GM21619 (cell line): Measurements from ENCODE around the gene MYOF.
"Not testable (repeated sequence)": the region's sequence is repeated elsewhere in the genome, so short reads cannot be mapped to it uniquely, and the experiment has no call there.

Experiments used
- ATAC-seq: cut with Tn5 transposase; IDR thresholded peaks from one replicate; pipeline ENCODE4 v1.9.1; 2021; ENCODE audit not compliant: unreplicated experiment

Gene MYOF

GRCh38 chr10:93485690-93486089 lies 3.6 kb upstream of the MYOF start:
- no peak for ATAC-seq

GRCh38 chr10:93481637-93482144 lies 443 bp downstream of the MYOF start:
- ATAC-seq, result no peak

GRCh38 chr10:93478873-93479272 lies 3.3 kb downstream of the MYOF start:
- no peak for ATAC-seq

GRCh38 chr10:93476756-93477155 lies 5.4 kb downstream of the MYOF start:
- no peak for ATAC-seq

GRCh38 chr10:93475871-93476270 lies 6.3 kb downstream of the MYOF start:
- no peak for ATAC-seq

- no peak for ATAC-seq
Observed at GRCh38 chr10:93475227-93475626, 6.9 kb downstream of the MYOF start.

- no peak for ATAC-seq
Observed at GRCh38 chr10:93473804-93474472, 8.2 kb downstream of the MYOF start.

- no peak for ATAC-seq
Observed at GRCh38 chr10:93473161-93473560, 9.0 kb downstream of the MYOF start.

GRCh38 chr10:93471110-93471651 lies 11.0 kb downstream of the MYOF start:
- no peak for ATAC-seq

- ATAC-seq, result no peak
Observed at GRCh38 chr10:93469454-93469853, 12.7 kb downstream of the MYOF start.

GRCh38 chr10:93468461-93469213 lies 13.5 kb downstream of the MYOF start:
- no peak for ATAC-seq

- not testable (repeated sequence) for ATAC-seq
Observed at GRCh38 chr10:93467635-93468034, 14.5 kb downstream of the MYOF start.

GRCh38 chr10:93465806-93466675 lies 16.1 kb downstream of the MYOF start:
- no peak for ATAC-seq

GRCh38 chr10:93464776-93465388 lies 17.3 kb downstream of the MYOF start:
- no peak for ATAC-seq

GRCh38 chr10:93463723-93464476 lies 18.2 kb downstream of the MYOF start:
- no peak for ATAC-seq

GRCh38 chr10:93462881-93463280 lies 19.3 kb downstream of the MYOF start:
- no peak for ATAC-seq

- no peak for ATAC-seq
Observed at GRCh38 chr10:93462371-93462770, 19.8 kb downstream of the MYOF start.

- ATAC-seq, result no peak
Observed at GRCh38 chr10:93461807-93462178, 20.3 kb downstream of the MYOF start.

GRCh38 chr10:93461109-93461806 lies 20.9 kb downstream of the MYOF start:
- no peak for ATAC-seq
